COLO829 (cell line): Measurements from ENCODE around the gene CDH12.
"Not testable (repeated sequence)": the region's sequence is repeated elsewhere in the genome, so short reads cannot be mapped to it uniquely, and the experiment has no call there.

Source experiments
- DNase-seq: peaks from one replicate; pipeline ENCODE4 v3.0.0; 2012; ENCODE audit warnings: low spot score

CDH12 gene

DNA sequence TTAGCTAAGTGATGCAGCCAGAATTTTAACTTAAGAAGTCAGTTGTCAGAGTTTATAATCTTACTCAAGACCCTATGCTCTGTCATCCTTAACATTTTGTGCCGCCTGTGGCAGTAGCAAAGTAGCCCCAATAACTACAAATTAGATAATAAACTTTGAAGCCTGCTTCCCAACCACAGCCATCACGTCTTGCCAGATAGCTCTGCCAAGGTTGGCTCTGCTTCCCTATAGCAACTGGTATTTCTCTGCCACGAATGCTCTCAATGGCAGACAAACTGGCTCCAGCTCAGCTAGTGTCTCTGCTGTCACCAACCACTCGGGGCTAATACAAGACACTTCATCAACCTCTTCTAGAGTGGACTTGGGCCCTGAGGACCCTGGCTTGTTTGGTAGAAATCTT lies 576.1 kb downstream of the CDH12 start:
- no peak for DNase-seq

- not testable (repeated sequence) for DNase-seq
Observed at GRCh38 chr5:22265855-22266254, 587.3 kb downstream of the CDH12 start.

DNA sequence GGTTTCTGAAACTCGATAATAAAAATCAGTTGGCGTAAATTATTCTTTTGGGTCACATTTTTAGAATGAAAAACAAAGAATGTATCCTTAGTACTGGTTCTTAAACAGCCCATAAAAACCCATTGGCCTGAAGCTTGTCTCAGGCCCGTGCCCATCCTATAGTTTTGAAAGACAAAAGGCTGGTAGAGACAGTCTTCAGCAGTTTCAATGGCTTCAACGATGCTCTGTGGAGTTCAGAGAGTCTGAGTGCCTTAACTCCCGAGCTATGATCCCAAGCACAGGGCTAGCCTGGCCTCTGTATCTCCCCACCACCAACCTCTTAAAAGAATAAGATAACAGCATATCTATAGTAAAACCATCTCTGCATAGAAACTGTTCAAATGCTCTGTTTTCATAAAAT lies 595.0 kb downstream of the CDH12 start:
- no peak for DNase-seq

DNA sequence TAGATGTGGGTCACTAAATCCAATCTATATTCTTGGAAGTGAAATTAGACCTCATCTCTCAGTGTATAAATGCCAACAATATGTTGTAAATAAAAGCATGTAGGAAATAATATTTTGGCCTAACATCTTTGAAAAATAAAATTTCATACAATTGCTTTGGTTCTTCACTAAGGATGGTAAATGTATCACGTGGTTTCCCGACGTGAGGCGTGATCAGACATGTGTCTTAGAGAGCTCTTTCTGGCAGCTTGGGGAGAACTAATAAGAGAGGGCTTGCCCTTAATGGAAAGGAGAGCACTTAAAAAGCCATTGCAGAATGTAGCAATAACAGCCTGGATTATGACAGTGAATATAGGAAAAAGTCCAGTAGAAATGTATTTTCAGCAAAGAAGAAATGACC lies 602.6 kb downstream of the CDH12 start:
- no peak for DNase-seq

DNA sequence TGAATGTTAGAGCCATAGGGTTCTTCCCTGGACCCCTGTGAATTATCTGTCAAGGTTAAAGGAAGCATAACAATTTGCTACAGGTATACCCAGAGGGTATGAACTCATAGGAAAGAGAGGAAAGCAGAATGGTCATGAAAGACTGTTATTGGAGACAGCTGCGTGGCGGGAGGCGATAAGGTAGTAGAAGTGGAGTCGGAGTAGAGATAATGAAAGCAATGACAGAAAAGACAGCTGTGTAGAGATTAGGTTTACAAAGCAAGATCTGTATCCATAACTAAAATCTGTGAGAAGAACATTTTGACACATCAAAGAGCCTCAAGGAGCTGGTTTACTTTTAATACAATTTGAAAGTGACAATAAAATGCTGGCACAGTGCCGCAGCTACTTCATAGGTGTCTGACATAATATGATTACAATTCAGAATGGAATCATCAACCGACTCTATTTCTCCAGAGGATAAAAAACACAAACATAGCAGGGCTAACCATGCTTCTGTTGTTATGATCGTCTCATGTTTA lies 603.9 kb downstream of the CDH12 start:
- DNase-seq: no peak

GRCh38 chr5:22245770-22246169 lies 607.4 kb downstream of the CDH12 start:
- DNase-seq: no peak

GRCh38 chr5:22242532-22242931 lies 610.6 kb downstream of the CDH12 start:
- DNase-seq: no peak

DNA sequence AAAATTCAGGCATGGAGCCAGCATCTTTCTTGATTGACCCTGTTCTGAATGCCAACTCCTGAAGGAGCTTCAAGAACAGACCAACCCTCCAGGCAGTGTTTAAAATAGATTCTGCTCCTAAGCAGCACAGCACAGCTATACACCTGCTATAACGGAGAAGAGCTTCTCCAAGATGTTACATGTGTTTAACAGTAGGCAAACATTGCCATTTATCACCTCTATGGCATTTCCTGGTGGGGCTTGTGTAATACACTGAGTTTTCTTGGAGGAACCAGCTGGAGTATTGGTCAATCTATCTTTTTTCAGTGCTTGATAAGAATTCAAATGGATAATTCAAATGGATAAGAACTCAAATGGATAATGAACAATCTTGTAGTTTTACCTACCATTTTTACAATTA lies 615.1 kb downstream of the CDH12 start:
- no peak for DNase-seq

DNA sequence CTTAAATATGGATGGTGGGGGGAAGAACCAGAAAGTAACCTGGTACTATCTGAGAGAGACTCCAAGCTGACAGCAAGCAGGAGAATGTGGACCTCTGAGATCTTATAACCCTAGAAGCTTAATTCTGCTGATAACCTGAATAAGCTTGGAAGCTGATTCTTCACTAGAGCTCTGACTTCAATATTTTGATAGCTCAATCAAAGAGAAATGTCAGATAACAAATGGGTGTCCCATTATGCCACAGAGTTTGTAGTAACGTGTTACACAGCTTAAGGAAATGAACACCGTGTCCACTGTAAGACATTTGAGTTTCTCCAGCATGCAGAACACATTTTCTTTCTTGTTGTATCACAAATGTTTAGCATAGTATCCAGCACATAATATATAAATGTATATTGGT lies 626.7 kb downstream of the CDH12 start:
- no peak for DNase-seq

- DNase-seq: no peak
Observed at GRCh38 chr5:22223079-22223478, 630.1 kb downstream of the CDH12 start.

GRCh38 chr5:22213703-22214495 lies 639.2 kb downstream of the CDH12 start:
- DNase-seq: not testable (repeated sequence)

- not testable (repeated sequence) for DNase-seq
Observed at GRCh38 chr5:22212254-22212991, 640.7 kb downstream of the CDH12 start.

DNA sequence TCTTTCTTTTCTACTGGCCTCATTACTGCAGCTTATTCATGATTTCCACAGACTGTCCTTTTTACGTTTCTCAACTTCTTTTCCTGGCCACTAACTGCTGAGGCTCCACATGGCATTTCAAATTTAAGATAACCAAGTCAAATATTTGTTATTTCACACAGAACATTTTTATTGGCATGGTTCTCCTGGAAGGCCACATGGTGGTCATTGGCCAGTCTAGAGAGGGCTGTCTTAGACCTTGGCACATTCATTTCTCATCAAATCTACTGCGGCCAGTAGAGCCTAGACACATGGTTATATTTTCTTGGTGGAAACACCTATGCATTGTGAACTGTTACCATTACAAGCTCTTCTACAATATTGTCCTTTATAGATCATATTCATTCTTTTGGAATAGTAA lies 644.7 kb downstream of the CDH12 start:
- not testable (repeated sequence) for DNase-seq

- DNase-seq: not testable (repeated sequence)
Observed at GRCh38 chr5:22188651-22189050, 664.5 kb downstream of the CDH12 start.

- not testable (repeated sequence) for DNase-seq
Observed at GRCh38 chr5:22187632-22188228, 665.4 kb downstream of the CDH12 start.

GRCh38 chr5:22169226-22169625 lies 683.9 kb downstream of the CDH12 start:
- DNase-seq: not testable (repeated sequence)

- not testable (repeated sequence) for DNase-seq
Observed at GRCh38 chr5:22168704-22169103, 684.4 kb downstream of the CDH12 start.

GRCh38 chr5:22165931-22166330 lies 687.2 kb downstream of the CDH12 start:
- not testable (repeated sequence) for DNase-seq

- not testable (repeated sequence) for DNase-seq
Observed at GRCh38 chr5:22164910-22165748, 688.0 kb downstream of the CDH12 start.

- DNase-seq: not testable (repeated sequence)
Observed at GRCh38 chr5:22156953-22157352, 696.2 kb downstream of the CDH12 start.

DNA sequence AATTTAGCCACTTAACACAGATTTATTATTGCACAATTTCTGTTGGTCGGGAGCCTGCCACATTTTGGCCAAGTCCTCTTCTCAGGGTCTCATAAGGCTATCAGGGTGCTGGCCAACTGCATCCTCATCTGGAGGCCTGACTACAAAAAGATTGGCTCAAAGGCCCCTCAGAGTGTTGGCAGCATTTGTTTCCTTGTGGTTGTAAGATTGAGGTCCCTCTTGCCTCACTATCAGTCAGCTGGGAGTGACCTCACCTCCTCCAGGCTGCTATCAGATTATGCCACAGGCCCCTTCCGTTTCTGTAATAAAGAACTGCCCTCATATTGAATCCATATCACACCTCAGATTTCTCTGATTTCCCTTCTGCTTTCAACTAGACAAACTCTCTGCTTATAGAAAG lies 698.4 kb downstream of the CDH12 start:
- not testable (repeated sequence) for DNase-seq

DNA sequence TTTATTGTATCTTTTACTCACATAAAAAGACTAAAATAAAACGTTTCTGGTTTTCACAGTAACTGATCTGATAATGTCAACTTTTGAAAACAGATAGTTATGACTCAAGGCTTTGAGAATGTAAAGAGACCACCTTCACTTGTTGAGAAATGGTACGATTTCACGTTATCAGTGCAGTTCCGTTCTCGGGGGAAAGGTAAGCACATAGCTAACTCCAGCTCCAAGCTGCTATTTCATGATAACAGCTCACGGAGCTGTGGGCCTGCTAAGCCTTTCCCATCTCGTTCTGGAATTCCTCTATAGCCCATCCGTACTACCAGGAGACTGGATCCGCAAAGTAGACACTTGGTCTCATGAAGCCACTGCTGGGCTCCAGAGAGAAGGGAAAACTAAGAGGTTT lies 701.3 kb downstream of the CDH12 start:
- DNase-seq: not testable (repeated sequence)
